Parathyroid adenoma (tissue), 2 donors: ENCODE measurements around the gene PEX11A.

Experiments
- H2AFZ ChIP-seq: fragments of 300-600 bp; sonication (generic); one replicate; pipeline ENCODE4 v1.7.0; 2017; ENCODE audit warnings: antibody characterized with exemption, mild to moderate bottlenecking
- H3K27ac ChIP-seq: fragments of 300-600 bp; sonication (generic); one replicate; pipeline ENCODE4 v1.7.0; 2017
- H3K27me3 ChIP-seq: fragments of 300-600 bp; sonication (generic); one replicate; pipeline ENCODE4 v1.7.0; 2017; ENCODE audit warnings: low read length; ENCODE audit not compliant: control insufficient read depth, insufficient read depth
- H3K36me3 ChIP-seq: fragments of 300-600 bp; sonication (generic); one replicate; pipeline ENCODE4 v1.7.0; 2017; ENCODE audit warnings: low read length; ENCODE audit not compliant: control insufficient read depth, insufficient read depth
- H3K4me1 ChIP-seq: fragments of 300-600 bp; sonication (generic); one replicate; pipeline ENCODE4 v1.7.0; 2017; ENCODE audit warnings: control low read depth
- H3K4me2 ChIP-seq: fragments of 300-600 bp; sonication (generic); one replicate; pipeline ENCODE4 v1.7.0; 2017; ENCODE audit warnings: low read length
- H3K4me3 ChIP-seq: fragments of 300-600 bp; sonication (generic); one replicate; pipeline ENCODE4 v1.7.0; 2017; ENCODE audit warnings: low read depth, low read length
- H3K79me2 ChIP-seq: fragments of 300-600 bp; sonication (generic); one replicate; pipeline ENCODE4 v1.7.0; 2017; ENCODE audit warnings: control low read depth
- H3K9ac ChIP-seq: fragments of 300-600 bp; sonication (generic); one replicate; pipeline ENCODE4 v1.7.0; 2017; ENCODE audit warnings: mild to moderate bottlenecking
- H3K9me3 ChIP-seq: fragments of 300-600 bp; sonication (generic); one replicate; pipeline ENCODE4 v1.7.0; 2017; ENCODE audit warnings: low read length; ENCODE audit not compliant: control insufficient read depth
- CTCF ChIP-seq: fragments of 300-600 bp; sonication (generic); IDR thresholded peaks from one replicate; pipeline ENCODE4 v1.7.0; 2017; ENCODE audit warnings: antibody characterized with exemption, mild to moderate bottlenecking
- donor health status: primary hyperparathyroidism.

The PEX11A gene

DNA sequence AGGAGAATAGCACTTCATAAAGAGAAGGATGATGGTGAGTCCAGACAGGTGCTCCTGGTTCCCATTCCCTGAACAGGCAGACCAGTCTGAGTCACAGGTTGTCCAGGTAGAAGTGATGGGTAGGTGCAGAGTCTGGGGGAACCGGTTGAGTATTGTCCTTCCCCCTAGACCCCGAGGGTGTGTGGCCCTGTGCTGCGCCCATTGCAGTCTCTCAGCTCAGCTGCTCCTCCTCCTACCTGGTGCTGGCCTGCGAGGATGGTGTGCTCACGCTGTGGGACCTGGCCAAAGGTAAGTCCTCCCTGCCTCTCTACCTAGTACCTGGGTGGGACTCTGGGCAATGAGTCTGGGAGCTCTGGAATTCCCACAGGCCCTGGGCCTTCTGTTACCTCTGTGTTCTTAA lies 40.7 kb upstream of the PEX11A start:
- Histone ChIP-seq H2AFZ (no peak overlapping the region), H3K9ac (no peak overlapping the region), H3K36me3 (no peaks in the 10 kb centered on the region), H3K27ac (no peak overlapping the region), H3K4me1 (no peaks in the 10 kb centered on the region), H3K79me2 (no peaks in the 10 kb centered on the region), H3K4me2 (no peak overlapping the region), H3K9me3 (no peaks in the 10 kb centered on the region), H3K4me3 (no peak overlapping the region), H3K27me3 (no peaks in the 10 kb centered on the region)
- TF ChIP-seq CTCF, result no peak

- no peaks in the 10 kb centered on the region for H3K79me2 ChIP-seq
- no peaks in the 10 kb centered on the region for H3K27me3 ChIP-seq
- TF ChIP-seq CTCF, result no peak
- H3K27ac ChIP-seq, result no peak overlapping the region
- no peaks in the 10 kb centered on the region for H3K36me3 ChIP-seq
- H3K4me2 ChIP-seq, result no peak overlapping the region
- no peaks in the 10 kb centered on the region for H3K9me3 ChIP-seq
- no peaks in the 10 kb centered on the region for H3K4me1 ChIP-seq
- no peak overlapping the region for H3K4me3 ChIP-seq
- H2AFZ ChIP-seq, result no peak overlapping the region
- H3K9ac ChIP-seq, result no peak overlapping the region
Observed at GRCh38 chr15:89728254-89728653, 37.7 kb upstream of the PEX11A start.

- Histone ChIP-seq H3K4me1 (no peaks in the 10 kb centered on the region), H2AFZ (no peak overlapping the region), H3K4me2 (no peak overlapping the region), H3K79me2 (no peaks in the 10 kb centered on the region), H3K36me3 (no peaks in the 10 kb centered on the region), H3K9me3 (no peaks in the 10 kb centered on the region), H3K27me3 (no peaks in the 10 kb centered on the region), H3K9ac (no peak overlapping the region), H3K27ac (no peak overlapping the region), H3K4me3 (no peak overlapping the region)
- no peak for TF ChIP-seq CTCF
Observed at GRCh38 chr15:89725064-89725463, 34.5 kb upstream of the PEX11A start.

DNA sequence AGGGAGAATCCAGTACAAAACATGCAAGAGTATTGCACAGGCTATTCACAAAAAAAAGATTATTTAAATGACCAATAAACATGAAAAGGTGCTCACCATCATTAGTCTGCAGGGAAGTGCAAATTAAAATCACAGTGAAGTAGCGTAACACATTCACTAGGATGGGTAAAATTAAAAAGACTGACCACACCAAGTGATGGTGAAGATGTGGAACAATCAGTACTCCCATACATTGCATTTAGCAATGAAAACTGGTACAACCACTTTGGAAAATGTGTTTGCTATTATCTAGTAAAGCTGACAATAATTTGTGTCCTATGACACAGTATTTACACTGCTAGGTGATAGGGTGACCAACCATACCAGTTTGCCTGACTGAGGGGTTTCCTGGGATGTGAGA lies 34.1 kb upstream of the PEX11A start:
- H3K4me2 ChIP-seq, result no peak overlapping the region
- H3K36me3 ChIP-seq, result no peaks in the 10 kb centered on the region
- H3K79me2 ChIP-seq, result no peaks in the 10 kb centered on the region
- no peaks in the 10 kb centered on the region for H3K27me3 ChIP-seq
- no peak overlapping the region for H3K4me3 ChIP-seq
- TF ChIP-seq CTCF, result no peak
- H3K9me3 ChIP-seq, result no peaks in the 10 kb centered on the region
- no peaks in the 10 kb centered on the region for H3K4me1 ChIP-seq
- no peak overlapping the region for H3K9ac ChIP-seq
- H2AFZ ChIP-seq, result no peak overlapping the region
- H3K27ac ChIP-seq, result no peak overlapping the region

- H3K9ac ChIP-seq, result no peak overlapping the region
- no peak overlapping the region for H3K4me3 ChIP-seq
- H3K27ac ChIP-seq, result no peak overlapping the region
- H3K4me2 ChIP-seq, result no peak overlapping the region
- H3K9me3 ChIP-seq, result no peaks in the 10 kb centered on the region
- no peaks in the 10 kb centered on the region for H3K4me1 ChIP-seq
- H3K27me3 ChIP-seq, result no peaks in the 10 kb centered on the region
- TF ChIP-seq CTCF, result no peak
- no peak overlapping the region for H2AFZ ChIP-seq
- H3K79me2 ChIP-seq, result no peaks in the 10 kb centered on the region
- no peaks in the 10 kb centered on the region for H3K36me3 ChIP-seq
Observed at GRCh38 chr15:89723031-89723430, 32.5 kb upstream of the PEX11A start.
